KBM-7 (cell line): Measurements from ENCODE around the gene GALK1.

ENCODE experiments used
- DNase-seq: peaks from one replicate; pipeline ENCODE4 v3.0.0-alpha.2; 2015
- in situ Hi-C: fragments of 300-500 bp; cut with MboI; formaldehyde crosslinking; loops from 2 replicates; pipeline ENCODE4 v1.14.3; 2020; ENCODE audit warnings: low sequenced_read_pairs, low pct_unique_long_range_greater_than_20kb, mixed read lengths

GALK1 gene

GRCh38 chr17:75734674-75735294 is 30.2 kb downstream of the GALK1 start:
- in situ Hi-C loops, result no loop called here
- DNase-seq, result no peak

- no peak for DNase-seq
- in situ Hi-C loops, result no loop called here
Measured at GRCh38 chr17:75733471-75733870, 31.5 kb downstream of the GALK1 start.

GRCh38 chr17:75731716-75732498 is 33.1 kb downstream of the GALK1 start:
- in situ Hi-C loops, result no loop called here
- no peak for DNase-seq

GRCh38 chr17:75731086-75731715 is 33.8 kb downstream of the GALK1 start:
- in situ Hi-C loops, result no loop called here
- no peak for DNase-seq

GRCh38 chr17:75730065-75730464 is 34.9 kb downstream of the GALK1 start:
- DNase-seq, result no peak
- in situ Hi-C loops, result no loop called here

GRCh38 chr17:75729351-75729750 is 35.6 kb downstream of the GALK1 start:
- no peak for DNase-seq
- in situ Hi-C loops, result no loop called here

GRCh38 chr17:75727391-75727790 is 37.6 kb downstream of the GALK1 start:
- in situ Hi-C loops, result no loop called here

GRCh38 chr17:75725504-75725903 is 39.5 kb downstream of the GALK1 start:
- no peak for DNase-seq
- in situ Hi-C loops, result no loop called here

More at GRCh38 chr17:75727391-75727790, 37.6 kb downstream of the GALK1 start:
- DNase-seq, result no peak

GRCh38 chr17:75724016-75725003 is 40.7 kb downstream of the GALK1 start:
- DNase-seq, result no peak
- in situ Hi-C loops, result no loop called here

- in situ Hi-C loops, result no loop called here
- no peak for DNase-seq
Measured at GRCh38 chr17:75723171-75723930, 41.6 kb downstream of the GALK1 start.

GRCh38 chr17:75722542-75723095 is 42.4 kb downstream of the GALK1 start:
- DNase-seq, result no peak
- in situ Hi-C loops, result no loop called here

GRCh38 chr17:75722076-75722475 is 42.9 kb downstream of the GALK1 start:
- no peak for DNase-seq
- in situ Hi-C loops, result no loop called here

- no peak for DNase-seq
- in situ Hi-C loops, result no loop called here
Measured at GRCh38 chr17:75721463-75722011, 43.5 kb downstream of the GALK1 start.

GRCh38 chr17:75720656-75721462 is 44.1 kb downstream of the GALK1 start, which contains the start of gene ITGB4:
Gene ITGB4, plus strand, starts transcription at chr17:75721459. Its CDS starts 3,245 bp downstream, at chr17:75724704.
- in situ Hi-C loops, result no loop called here
- no peak for DNase-seq

GRCh38 chr17:75719732-75720131 is 45.3 kb downstream of the GALK1 start:
- in situ Hi-C loops, result no loop called here
- DNase-seq, result no peak

- in situ Hi-C loops, result no loop called here
- no peak for DNase-seq
Measured at GRCh38 chr17:75712446-75712845, 52.5 kb downstream of the GALK1 start.
